ENCODE data around the gene FADS2.

The FADS2 gene

DNA sequence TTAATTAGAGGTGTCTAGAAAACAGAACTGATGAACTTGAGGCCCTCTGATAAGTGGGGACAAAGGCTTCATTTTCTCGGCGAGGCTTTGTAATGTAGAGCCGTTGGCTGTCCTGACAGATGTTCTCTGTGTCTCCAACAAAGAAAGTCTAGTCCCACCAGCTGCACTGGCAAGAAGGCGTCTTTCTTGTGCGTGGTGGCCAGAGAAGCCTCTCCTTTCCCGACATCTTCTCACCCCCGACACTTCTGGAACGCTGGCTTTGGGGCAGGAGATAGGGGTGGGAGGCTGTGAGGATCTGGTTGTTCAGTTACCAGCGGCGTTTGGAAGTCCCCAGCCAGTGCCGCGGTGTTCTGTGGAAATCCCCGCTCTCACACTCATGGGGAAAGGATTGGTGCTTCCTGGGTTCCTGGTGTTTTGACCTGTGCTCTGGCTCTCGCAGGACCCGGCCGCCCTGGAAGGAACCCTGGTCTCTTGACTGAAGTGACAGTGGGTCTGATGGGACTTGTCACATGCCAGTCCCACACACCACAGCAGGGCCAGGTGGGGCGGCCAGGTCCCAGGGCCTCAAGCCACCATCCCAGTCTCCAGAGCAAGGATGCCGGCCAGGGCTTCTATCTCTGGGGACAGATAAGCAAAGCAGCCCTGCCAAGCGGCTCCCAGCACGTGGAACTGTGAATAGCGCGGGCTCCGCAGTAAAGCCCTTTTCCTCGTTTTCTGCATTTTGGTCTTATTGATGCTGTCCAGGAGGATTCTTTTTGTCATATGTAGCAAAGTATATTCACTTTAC lies 23.2 kb downstream of the FADS2 start:
- DNase-seq = no peak

DNA sequence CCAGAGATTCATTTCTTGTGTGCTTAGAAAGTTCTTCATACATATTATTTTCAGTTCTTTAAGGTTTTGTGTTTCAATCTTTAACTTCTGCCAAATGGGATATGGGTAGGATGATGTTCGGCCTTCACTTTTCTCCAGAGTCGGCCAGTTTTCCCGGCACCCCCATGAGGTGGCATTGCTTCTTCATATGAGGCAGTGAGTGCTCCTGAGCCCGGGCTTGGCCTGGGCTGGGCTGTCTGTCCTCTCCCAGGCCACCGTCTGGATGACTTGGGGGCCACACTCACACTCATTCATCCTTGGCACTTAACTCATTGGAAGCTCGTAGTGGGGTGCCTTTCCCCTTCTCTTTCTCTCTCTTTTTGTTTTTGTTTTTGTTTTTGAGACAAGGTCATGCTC lies 23.8 kb downstream of the FADS2 start:
- no peak for DNase-seq

DNA sequence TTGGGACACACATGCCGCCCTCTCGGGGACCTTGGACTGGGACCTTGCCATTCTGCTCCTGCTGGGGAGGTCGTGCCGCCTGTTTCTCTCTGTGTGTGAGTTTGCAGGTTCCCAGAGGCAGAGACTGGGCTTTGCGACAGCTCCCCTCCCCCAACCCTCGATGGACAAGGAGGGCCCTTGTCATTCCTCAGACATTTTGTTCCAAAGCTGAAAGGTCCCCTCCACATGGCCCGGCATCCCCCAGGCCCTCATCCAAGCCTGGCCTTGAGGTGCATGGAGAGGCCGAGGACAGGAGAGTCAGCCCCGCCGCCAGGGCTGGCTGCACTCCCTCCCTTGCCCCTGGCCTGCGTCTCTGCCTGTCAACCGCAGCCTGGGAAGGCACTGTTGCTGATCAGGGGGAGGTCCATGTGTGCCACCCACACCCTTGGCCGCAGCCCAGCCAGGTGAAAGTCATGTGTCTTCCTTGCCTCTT lies 25.6 kb downstream of the FADS2 start:
- no peak for DNase-seq

DNA sequence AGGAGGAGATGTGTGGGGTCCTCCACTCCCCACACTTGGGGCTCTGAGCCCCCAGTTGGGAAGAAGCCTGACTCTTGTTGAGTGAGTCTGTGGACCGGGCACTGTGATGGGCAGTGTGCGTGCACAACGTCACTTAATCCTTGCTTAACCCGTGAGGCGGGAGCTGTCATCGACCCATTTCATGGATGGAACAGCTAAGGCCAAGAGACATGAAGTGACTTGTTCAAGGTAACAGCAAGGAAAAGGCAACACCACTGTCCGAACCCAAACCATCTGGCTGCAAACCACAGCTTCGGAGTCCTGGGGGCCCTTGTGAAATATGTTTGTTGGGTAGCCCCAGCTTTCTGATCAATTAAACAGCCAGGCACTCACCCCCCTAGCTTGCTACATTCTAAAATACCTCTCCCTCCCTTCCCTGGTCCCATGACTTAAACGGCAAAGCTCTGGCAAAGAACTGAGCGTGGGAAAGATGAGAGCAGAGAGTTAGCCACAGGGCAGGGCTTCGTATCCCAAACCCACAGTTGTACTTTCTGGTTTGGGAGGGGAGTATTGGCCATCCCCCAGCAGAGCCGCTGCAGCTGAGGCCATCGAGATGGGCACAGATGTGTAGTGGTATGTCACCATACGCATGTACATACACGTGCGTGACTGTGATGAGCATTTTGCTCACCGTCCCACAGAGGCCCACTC lies 26.3 kb downstream of the FADS2 start:
- no peak for DNase-seq

DNA sequence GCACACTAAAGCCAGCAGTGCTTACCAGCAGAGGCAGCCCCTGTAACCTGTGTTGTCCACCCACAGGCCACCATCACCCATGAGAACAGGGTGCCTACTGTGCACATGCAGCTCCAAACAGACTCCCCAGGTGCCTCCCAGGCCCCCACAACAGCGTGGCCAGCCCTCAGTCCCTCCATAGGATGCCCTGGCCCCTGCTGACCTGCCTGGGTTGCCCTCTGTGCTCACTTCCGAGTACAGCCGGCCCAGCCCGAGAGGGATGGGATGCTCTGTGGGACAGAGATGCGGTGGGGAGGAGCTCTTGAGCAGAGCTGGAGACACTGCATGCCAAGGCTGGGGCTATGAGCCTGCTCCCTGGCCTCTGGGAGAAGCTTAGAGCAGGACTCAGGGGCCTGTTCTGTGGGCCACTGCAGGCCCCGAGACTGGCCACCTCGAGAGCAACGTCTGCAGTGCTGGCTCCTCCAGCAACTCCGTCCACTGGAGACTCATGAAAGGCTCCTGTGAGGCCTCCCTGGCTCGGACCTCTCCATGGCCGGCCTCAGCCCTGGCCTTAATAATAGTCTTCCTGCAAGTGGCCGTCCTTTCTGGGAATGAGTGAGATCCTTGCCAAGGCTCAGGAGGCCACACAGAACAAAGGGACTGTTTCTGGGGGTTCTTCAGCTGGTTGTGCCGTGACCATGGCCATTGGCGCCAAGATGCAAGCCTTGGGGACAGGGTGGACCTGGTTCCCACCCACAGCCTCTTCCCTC lies 27.0 kb downstream of the FADS2 start:
- no peak for DNase-seq

DNA sequence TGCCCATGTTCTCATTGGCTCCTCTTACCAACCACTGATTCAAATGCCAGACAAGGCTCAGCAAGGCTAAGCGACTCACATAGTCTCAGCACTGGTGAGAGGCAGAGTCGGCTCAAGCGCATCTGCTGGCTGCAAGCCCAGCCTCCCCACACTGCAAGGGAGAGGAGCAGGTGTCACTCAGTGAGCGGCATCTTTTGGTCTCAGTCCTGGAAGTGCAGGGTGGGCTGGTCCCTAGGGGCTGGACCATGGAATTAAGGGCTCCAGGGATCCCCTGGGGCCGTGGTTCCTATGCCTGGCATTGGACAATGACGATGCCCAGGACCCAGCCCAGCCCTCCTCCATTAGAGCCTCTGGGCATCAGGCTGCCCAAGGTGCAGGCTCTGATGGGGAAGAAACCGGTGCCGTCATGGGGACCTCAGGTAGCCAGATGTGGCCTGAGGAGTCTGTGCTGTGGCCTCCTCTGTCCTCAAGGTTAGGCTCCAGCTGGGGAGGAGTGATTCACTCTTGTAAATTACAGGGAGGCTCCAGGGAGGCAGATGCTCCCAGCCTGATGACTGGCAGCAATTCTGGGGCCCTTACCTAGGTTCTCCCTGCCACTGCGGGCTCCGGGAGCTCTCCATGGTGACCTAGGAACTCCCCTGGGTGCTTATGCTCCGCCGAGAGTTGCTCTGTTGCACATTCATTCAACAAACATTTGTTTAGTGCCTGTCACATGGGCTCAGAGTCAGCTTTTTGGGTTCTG lies 28.0 kb downstream of the FADS2 start:
- no peak for DNase-seq

DNA sequence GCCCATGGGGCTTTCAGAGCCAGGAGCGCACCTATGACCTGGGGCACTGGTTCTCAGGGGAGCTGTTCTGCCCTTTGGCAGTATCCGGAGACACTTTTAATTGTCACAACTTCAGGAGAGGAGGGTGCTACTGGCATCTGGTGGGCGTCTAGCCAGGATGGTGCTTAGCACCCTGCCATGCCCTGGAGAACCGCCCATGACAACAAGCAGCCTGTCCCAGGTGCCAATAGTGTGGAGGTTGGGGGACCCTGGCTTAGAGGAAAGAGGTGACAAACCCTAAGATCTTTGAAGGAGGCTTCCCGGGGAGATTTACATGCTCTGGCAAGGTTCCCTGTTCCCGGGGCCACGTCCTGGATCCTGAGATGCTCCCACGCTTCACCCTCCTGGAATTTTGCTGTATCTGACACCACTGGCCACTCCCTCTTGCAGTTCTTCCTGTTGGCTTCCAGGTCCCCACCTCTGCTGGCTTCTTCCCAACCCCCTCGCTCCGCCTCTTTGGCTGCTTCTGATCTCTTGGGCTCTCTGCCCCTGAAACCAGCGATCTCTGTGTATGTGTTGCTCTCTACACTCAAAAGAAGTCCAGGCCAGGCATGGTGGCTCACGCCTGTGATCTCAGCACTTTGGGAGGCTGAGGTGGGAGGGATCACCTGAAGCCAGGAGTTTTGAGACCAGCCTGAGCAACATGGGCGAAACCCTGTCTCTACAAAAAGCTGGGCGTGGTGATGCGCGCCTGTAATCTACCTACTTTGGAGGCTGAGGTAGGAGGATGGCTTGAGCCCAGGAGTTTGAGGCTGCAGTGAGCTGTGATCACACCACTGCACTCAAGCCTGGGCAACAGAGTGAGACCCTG lies 32.2 kb downstream of the FADS2 start:
- DNase-seq = no peak

DNA sequence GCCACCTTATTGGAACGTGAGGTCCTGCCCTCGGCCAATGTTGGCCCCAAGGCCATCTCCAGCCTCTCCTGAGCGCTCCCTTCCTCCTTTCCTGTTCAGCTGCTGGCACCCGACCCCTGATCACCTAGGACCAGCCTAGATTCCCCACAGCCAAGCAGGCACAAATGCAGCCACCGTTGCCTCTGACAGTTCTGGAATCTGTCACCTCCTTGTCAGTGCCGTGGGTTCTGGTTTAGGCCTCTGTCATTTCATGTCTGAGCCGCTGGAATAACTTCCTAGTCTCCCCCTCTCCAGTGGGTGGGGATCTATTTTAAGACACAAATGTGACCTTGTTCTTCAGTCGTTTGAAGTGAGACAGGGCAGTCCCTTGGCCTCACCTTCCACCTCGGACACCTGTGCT lies 33.5 kb downstream of the FADS2 start:
- DNase-seq = no peak

DNA sequence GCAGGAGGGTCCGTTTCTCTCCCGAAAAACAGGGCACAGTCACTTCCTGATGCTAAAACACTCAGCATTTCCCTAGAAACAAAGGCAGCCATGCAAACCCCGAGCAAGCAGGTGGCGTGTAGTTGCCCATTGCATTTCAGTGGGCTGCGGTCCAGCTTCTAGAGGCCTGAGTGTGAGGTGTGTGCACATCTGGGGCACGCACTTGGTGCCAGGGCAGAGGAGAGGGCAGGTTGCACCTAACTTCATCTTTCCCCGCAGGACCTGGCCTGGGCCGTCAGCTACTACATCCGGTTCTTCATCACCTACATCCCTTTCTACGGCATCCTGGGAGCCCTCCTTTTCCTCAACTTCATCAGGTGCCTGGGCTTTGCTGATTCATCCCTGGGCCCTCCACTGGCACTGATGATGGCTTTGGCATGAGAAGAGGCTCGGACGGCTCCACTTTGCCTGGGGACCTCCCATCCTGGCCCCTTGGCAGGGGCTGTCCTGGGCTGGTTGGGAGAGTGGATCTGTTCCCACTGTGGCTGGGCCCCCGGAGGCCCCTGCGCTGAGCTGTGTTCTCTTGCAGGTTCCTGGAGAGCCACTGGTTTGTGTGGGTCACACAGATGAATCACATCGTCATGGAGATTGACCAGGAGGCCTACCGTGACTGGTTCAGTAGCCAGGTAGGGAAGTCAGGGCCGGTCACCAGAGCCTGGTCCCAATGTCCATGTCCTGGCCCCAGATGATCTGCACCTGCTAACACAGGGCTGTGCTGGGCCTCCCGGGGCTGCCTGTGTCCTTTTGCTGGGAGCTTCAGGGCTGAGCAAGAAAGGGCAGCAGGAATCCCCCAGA lies 34.8 kb downstream of the FADS2 start:
- no peak for DNase-seq

DNA sequence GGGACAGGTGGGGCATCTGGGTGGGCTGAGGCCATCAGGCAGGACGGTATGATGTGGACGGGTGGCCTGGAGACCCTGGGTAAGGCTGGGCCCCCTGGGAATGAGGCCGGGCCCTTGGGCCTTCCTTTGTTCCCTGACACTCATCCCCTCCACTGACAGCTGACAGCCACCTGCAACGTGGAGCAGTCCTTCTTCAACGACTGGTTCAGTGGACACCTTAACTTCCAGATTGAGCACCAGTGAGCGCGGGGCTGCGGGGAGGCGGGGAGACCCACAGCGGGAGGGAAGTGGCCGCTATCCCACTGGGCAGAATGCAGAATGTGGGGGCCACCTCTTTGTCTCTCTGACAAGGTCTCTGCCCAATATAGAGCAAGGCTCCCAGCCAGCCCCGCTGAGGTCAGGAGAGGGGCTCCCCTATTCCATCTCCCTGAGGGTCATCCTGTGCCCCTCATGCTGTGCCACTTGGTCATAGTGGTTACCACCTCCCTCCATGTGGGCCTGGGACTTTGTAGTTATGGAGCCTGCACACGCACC lies 35.5 kb downstream of the FADS2 start:
- no peak for DNase-seq

DNA sequence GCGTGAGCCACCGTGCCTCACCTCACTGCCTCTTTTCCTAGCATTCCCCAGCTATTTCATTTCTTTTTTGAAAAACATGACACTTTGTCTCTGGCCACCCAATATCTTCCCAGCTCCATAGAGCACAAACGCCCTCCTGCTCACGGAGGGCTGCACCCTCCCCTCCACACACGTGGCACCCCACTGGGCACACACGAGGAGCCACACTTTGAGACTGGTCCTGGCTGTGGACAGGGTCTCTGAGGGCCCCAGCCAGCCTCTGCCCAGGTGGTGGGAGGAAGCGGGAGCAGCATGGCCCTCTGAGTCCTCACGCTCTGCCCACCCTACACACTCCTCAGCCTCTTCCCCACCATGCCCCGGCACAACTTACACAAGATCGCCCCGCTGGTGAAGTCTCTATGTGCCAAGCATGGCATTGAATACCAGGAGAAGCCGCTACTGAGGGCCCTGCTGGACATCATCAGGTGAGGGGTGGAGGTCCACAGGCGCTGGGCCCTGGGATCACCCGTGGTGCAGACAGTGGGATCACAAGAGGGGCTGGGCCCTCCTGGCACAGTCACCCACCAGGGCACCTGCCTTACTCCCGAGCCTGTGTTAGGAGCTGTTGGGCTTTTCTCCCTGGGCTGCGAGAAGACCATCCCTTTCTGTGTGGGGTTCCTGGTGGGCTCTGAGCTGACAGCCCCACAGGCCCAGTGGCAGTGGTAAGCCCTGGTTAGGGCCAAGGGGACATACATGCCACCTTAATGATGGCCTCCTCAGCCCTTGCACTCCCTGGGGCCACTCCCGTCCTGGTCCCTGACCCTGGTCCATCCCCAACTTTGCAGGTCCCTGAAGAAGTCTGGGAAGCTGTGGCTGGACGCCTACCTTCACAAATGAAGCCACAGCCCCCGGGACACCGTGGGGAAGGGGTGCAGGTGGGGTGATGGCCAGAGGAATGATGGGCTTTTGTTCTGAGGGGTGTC lies 37.0 kb downstream of the FADS2 start:
- DNase-seq = no peak

DNA sequence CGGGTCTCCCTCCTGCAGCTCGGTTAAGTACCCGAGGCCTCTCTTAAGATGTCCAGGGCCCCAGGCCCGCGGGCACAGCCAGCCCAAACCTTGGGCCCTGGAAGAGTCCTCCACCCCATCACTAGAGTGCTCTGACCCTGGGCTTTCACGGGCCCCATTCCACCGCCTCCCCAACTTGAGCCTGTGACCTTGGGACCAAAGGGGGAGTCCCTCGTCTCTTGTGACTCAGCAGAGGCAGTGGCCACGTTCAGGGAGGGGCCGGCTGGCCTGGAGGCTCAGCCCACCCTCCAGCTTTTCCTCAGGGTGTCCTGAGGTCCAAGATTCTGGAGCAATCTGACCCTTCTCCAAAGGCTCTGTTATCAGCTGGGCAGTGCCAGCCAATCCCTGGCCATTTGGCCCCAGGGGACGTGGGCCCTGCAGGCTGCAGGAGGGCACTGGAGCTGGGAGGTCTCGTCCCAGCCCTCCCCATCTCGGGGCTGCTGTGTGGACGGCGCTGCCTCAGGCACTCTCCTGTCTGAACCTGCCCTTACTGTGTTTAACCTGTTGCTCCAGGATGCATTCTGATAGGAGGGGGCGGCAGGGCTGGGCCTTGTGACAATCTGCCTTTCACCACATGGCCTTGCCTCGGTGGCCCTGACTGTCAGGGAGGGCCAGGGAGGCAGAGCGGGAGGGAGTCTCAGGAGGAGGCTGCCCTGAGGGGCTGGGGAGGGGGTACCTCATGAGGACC lies 38.3 kb downstream of the FADS2 start:
- no peak for DNase-seq

DNA sequence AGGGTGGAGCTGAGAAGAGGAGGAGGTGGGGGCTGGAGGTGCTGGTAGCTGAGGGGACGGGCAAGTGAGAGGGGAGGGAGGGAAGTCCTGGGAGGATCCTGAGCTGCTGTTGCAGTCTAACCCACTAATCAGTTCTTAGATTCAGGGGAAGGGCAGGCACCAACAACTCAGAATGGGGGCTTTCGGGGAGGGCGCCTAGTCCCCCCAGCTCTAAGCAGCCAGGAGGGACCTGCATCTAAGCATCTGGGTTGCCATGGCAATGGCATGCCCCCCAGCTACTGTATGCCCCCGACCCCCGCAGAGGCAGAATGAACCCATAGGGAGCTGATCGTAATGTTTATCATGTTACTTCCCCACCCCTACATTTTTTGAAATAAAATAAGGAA lies 38.9 kb downstream of the FADS2 start:
- no peak for DNase-seq

DNA sequence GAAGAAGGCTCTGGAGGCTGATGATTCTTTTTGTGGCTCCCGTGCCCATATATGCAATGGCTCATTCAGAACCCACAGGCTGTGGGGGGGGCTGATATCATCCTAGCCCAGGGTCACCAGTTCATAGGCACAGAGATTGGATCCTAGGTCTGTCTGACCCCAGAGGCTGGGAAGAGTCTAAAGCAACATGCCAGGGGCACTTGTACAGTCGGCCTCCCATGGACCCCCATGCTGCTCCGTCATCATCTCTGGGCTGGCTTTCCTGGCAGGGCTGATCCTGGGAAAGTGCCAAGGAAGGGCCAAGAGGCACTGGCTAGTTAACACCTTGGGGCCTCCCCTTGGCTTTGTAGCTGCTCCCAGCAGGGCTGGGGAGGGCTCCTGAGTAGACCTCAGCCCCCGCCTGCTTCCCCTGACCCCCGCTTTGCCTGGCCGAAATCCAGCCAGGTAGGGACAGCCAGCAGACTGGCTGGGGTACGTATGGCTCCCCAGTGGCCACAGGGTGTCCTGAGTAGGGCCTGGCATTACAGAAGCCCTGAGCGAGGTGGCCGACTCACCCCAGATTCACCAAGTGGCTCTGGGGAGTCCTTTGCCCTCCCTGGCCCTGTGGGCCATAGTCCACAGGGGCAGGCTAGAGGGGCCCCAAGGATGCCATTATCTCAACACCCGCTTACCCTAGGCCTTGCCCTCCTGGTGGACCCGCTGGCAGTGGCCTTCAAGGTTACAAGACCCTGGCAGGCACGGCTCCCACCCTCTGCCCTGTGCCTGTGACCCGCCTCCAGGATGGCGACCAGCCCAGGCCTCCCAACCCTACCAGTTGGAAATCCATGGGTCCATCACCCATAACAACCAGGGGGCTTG lies 40.7 kb downstream of the FADS2 start:
- no peak for DNase-seq

DNA sequence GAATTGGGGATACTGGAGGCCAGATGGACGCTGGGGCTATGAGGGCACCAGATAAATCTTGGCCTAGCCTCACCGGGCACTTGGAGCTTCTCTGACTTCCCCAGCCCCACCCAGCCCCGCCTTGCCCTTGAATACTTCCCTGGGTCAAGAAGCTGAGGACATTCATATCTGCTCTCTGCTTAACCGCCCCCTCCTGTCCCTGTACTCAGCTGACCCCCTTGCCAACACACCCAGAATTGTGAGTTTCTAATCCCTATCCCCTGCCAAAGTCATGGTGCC lies 41.3 kb downstream of the FADS2 start:
- DNase-seq = no peak

DNA sequence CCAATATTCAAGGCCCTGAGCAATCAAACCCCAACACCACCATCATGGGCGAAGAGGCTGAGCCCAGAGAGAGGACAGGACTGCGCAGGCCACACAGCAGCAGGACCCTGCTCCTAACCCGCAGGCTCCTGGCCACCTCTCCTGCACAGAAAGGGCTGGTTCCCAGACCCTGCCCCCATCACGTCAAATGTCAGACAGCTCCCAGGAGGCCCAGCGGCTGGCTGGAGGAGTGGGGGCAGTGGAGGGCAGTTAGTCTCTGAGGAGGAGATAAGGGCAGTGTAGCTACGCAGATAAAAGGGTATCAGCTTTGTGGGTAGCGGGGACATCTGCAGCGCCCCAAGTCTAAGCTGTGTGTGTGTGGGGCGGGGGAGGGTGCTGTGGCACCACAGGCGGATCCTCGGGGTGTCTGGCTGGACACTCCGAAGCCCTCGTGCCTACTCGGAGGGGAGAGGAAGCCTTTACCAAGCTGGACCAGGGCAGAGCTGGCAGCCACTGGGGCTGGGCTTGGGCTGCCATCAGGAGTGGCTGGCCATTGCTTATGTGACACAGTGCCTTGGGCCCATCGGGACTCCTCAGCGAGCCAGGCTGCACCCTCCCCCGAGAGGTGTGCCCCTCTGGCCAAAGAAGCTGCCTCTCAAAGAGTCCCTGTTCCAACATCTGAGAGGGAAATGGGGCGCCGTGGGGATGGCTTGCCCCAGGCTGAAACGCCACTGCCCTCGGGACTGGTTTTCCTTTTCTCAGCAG lies 41.8 kb downstream of the FADS2 start:
- no peak for DNase-seq

DNA sequence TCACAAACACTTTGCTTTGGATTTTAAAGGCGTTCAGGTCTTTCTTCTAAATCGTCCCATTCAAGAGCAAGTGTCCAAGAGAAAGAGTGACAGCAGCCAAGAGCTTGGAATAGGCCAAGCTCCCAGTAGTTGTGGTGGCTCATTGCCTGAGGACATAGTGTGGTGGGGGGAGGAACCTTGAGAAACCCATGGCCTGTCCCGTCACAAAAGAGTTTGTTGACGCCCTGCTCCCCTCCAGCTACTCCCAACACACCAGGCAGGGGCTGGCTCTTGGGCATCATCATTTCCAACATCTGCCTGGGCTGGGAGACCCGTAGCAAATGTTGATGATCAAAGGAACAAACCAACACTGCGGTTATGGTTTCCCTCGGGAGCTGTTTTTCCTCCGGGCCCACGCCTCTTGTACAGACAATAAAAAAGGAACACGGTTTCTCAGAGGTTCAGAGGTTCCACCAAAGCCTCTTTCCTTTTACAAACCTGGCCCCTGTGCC lies 42.5 kb downstream of the FADS2 start:
- DNase-seq = no peak
